Myocyte (in vitro differentiated cells): Measurements from ENCODE around the gene DSCAML1. TPM values are rescaled to one million over a fixed set of nuclear protein-coding genes. Genes with fewer than 3 reads are reported as not detected.
A peak's percentile ranks its signal among the peaks of the same experiment; 100 is the strongest.

Experiments used
- DNase-seq: peaks from one replicate; pipeline ENCODE4 v3.0.0-alpha.2; 2012; ENCODE audit warnings: low read depth
- total RNA-seq: library from RNA; depleted of rRNA; stranded (reverse); fragments of >200 nt; gene quantifications from 2 replicates; pipeline ENCODE4 v1.2.3, GENCODE V29; 2014

The DSCAML1 gene
- total RNA-seq, 1 donor from 2014 or later = not detected

GRCh38 chr11:117527271-117527670, 269.7 kb downstream of the DSCAML1 start:
- DNase-seq = no peak

- no peak for DNase-seq
Observed at GRCh38 chr11:117525866-117526542, 271.0 kb downstream of the DSCAML1 start.

GRCh38 chr11:117524468-117525183, 272.4 kb downstream of the DSCAML1 start:
- DNase-seq = peak; percentile 34

- no peak for DNase-seq
Observed at GRCh38 chr11:117523680-117524079, 273.3 kb downstream of the DSCAML1 start.

GRCh38 chr11:117521974-117522373, 275.0 kb downstream of the DSCAML1 start:
- no peak for DNase-seq

GRCh38 chr11:117520966-117521365, 276.1 kb downstream of the DSCAML1 start:
- no peak for DNase-seq

GRCh38 chr11:117520201-117520600, 276.8 kb downstream of the DSCAML1 start:
- no peak for DNase-seq

GRCh38 chr11:117519590-117519989, 277.4 kb downstream of the DSCAML1 start:
- DNase-seq = no peak

- no peak for DNase-seq
Observed at GRCh38 chr11:117519170-117519569, 277.8 kb downstream of the DSCAML1 start.

GRCh38 chr11:117518455-117518854, 278.6 kb downstream of the DSCAML1 start:
- no peak for DNase-seq

GRCh38 chr11:117517097-117517496, 279.9 kb downstream of the DSCAML1 start:
- DNase-seq = no peak

- DNase-seq = no peak
Observed at GRCh38 chr11:117515892-117516787, 280.9 kb downstream of the DSCAML1 start.

- DNase-seq = no peak
Observed at GRCh38 chr11:117514256-117514655, 282.8 kb downstream of the DSCAML1 start.

GRCh38 chr11:117513666-117514065, 283.4 kb downstream of the DSCAML1 start:
- DNase-seq = no peak

GRCh38 chr11:117511931-117512539, 285.0 kb downstream of the DSCAML1 start:
- DNase-seq = no peak

- DNase-seq = no peak
Observed at GRCh38 chr11:117511483-117511930, 285.5 kb downstream of the DSCAML1 start.

- no peak for DNase-seq
Observed at GRCh38 chr11:117510646-117511045, 286.4 kb downstream of the DSCAML1 start.

- no peak for DNase-seq
Observed at GRCh38 chr11:117509543-117509942, 287.5 kb downstream of the DSCAML1 start.

GRCh38 chr11:117506971-117507370, 290.0 kb downstream of the DSCAML1 start:
- no peak for DNase-seq

GRCh38 chr11:117505285-117505970, 291.6 kb downstream of the DSCAML1 start:
- no peak for DNase-seq

GRCh38 chr11:117502779-117503100, 294.3 kb downstream of the DSCAML1 start:
- DNase-seq = no peak
